ENCODE measurements around the gene SH2B3. TPM values are rescaled to one million over a fixed set of nuclear protein-coding genes. Genes with fewer than 3 reads are reported as not detected.
"Not testable (repeated sequence)": the region's sequence is repeated elsewhere in the genome, so short reads cannot be mapped to it uniquely, and the experiment has no call there.

The SH2B3 gene
- total RNA-seq, 1 donor from 2014 or later: 124 TPM

GRCh38 chr12:111471236-111471635 lies 65.5 kb downstream of the SH2B3 start:
- Histone ChIP-seq H3K4me1 (peaks cover 0 to 12% of the 10 kb centered on the region in 2 donors), H3K36me3 (peaks cover 17 to 27% of the 10 kb centered on the region in 2 donors), H3K27me3 (no peaks in the 10 kb centered on the region), H3K9me3 (no peaks in the 10 kb centered on the region), H3K4me3 (no peak overlapping the region), H3K27ac (peak overlapping the region in 1 of 2 donors; percentile 15)
- no peak for DNase-seq (ENCODE audit: low spot score in 2 of 2)
- no peak for TF ChIP-seq CTCF (IDR thresholded peaks at IDR 0.05)
- intact Hi-C loops (cut with DNase I): no loop called here

DNA sequence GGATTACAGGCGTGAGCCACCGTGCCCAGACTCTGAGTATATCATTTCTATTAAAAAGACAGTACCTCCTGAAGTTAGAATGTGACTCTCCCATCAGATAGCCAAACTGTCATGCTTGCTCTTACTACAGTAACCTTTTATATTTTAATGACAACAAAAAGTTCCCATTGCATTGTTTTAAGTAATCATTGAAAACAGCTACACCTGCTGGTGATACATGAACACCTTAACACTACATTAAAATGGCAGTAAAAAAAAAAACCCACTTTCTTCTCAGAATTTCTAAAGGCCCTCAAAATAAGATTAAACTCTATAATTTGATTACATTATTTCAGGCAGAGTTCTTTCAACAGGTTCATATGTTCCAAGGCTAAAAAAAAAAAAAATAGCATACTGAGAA lies 76.7 kb downstream of the SH2B3 start:
- no peaks in the 10 kb centered on the region for H3K9me3 ChIP-seq
- peaks cover 52 to 72% of the 10 kb centered on the region in 2 donors for H3K36me3 ChIP-seq
- H3K27ac ChIP-seq: no peak overlapping the region
- DNase-seq (ENCODE audit: low spot score in 2 of 2): no peak
- intact Hi-C loops (cut with DNase I): no loop called here
- no peaks in the 10 kb centered on the region for H3K4me1 ChIP-seq
- H3K4me3 ChIP-seq: no peak overlapping the region
- H3K27me3 ChIP-seq: no peaks in the 10 kb centered on the region
- TF ChIP-seq CTCF (IDR thresholded peaks at IDR 0.05): peak in 1 of 3 experiments; percentile 8

GRCh38 chr12:111488271-111488670 lies 82.5 kb downstream of the SH2B3 start:
- intact Hi-C loops (cut with DNase I): no loop called here
- Histone ChIP-seq H3K27me3 (no peaks in the 10 kb centered on the region), H3K27ac (peak overlapping the region in 1 of 2 donors; percentile 16), H3K36me3 (peaks cover 45 to 75% of the 10 kb centered on the region in 2 donors), H3K9me3 (no peaks in the 10 kb centered on the region), H3K4me3 (no peak overlapping the region), H3K4me1 (no peaks in the 10 kb centered on the region)
- TF ChIP-seq CTCF (IDR thresholded peaks at IDR 0.05): no peak
- no peak for DNase-seq (ENCODE audit: low spot score in 2 of 2)

- DNase-seq (ENCODE audit: low spot score in 2 of 2): no peak
- intact Hi-C loops (cut with DNase I): no loop called here
- Histone ChIP-seq H3K4me1 (no peaks in the 10 kb centered on the region), H3K4me3 (no peak overlapping the region), H3K27me3 (no peaks in the 10 kb centered on the region), H3K9me3 (no peaks in the 10 kb centered on the region), H3K27ac (no peak overlapping the region), H3K36me3 (peaks cover 44 to 73% of the 10 kb centered on the region in 2 donors)
- no peak for TF ChIP-seq CTCF (IDR thresholded peaks at IDR 0.05)
These were observed 83.1 kb downstream of the SH2B3 start for GRCh38 chr12:111488798-111489197.

DNA sequence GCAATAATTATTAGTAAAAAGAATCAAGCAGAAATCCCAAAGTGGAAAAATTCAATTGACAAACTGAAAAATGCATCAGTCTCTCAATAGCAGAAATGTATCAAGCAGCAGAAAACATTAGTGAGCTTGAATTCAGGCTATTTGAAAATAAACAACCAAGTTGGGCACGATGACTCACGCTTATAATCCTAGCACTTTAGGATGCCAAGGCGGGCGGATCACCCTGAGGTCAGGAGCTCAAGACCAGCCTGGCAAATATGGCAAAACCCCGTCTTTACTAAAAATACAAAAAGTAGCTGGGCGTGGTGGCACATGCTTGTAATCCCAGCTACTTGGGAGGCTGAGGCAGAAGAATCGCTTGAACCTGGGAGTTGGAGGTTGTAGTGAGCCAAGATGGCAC lies 87.3 kb downstream of the SH2B3 start:
- H3K27me3 ChIP-seq; intact Hi-C loops (cut with DNase I); H3K27ac ChIP-seq; H3K4me3 ChIP-seq; DNase-seq (ENCODE audit: low spot score in 2 of 2); H3K9me3 ChIP-seq; H3K4me1 ChIP-seq: not testable (repeated sequence)
- H3K36me3 ChIP-seq: peaks cover 47 to 84% of the 10 kb centered on the region in 2 donors

DNA sequence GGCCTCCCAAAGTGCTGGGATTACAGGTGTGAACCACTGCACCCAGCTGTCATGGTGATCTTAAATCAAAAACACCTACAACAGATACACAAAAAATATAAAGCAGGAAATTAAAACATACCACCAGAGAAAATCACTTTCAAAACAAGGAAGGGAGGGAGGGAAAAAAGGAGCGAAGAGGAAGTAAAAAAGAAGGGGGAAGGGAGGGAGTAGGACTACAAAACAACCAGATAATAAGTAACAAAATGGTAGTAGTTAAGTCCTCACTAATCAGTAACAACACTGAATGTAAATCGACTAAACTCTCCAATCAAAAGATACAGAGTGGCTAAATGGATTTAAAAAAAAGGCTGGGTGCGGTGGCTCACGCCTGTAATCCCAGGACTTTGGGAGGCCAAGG lies 89.0 kb downstream of the SH2B3 start:
- TF ChIP-seq CTCF (IDR thresholded peaks at IDR 0.05): no peak
- no peaks in the 10 kb centered on the region for H3K4me1 ChIP-seq
- H3K4me3 ChIP-seq: no peak overlapping the region
- H3K9me3 ChIP-seq: no peaks in the 10 kb centered on the region
- H3K36me3 ChIP-seq: peaks cover 50 to 75% of the 10 kb centered on the region in 2 donors
- H3K27me3 ChIP-seq: no peaks in the 10 kb centered on the region
- H3K27ac ChIP-seq: no peak overlapping the region
- intact Hi-C loops (cut with DNase I): no loop called here
- no peak for DNase-seq (ENCODE audit: low spot score in 2 of 2)

Other genes with a start within 250 kb of the SH2B3 start
- gene PHETA1, start 36.8 kb upstream of the SH2B3 start, total RNA-seq: 12.9 TPM
- gene ATXN2, start 193.4 kb downstream of the SH2B3 start, total RNA-seq: 25.0 TPM

Measured in ascending aorta (tissue), 2 donors.